Lower leg skin (tissue), 3 donors: ENCODE measurements around the gene MAU2.

Experiments
- POLR2A ChIP-seq, 2 donors: fragments of 450-650 bp; IDR thresholded peaks; one replicate each; pipeline ENCODE4 v1.6.1; 2016 to 2017; ENCODE audit warnings: antibody characterized with exemption in 2 of 2, mild to moderate bottlenecking in 1 of 2, moderate library complexity in 1 of 2
- TF ChIP-seq, protein P1 (sequence below), 3 donors: fragments of 450-650 bp; IDR thresholded peaks; one replicate each; pipeline ENCODE4 v1.5.1; 2016; ENCODE audit warnings: antibody characterized with exemption in 3 of 3, mild to moderate bottlenecking in 3 of 3, moderate library complexity in 2 of 3

DNA sequence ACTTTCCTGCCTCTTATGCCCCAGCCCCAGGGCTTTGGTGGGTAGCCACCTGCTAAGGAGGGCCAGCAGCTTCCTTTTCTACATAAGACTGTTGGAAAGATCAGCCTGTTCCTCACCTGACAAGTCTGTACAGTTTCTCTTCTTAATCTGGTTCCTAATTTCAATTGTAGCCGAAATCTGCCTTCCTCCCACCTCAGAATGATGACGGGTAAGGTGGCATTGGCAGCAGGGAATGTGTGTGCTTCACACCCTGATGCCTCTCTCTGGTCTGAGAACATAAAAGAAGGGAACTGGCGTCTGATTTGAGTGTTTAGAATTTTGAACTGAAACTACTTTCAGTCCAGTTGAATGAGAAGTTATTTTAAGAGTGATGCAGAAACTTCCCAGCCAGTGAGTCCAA, 16.0 kb downstream of the MAU2 start:
- TF ChIP-seq, protein P1, sequence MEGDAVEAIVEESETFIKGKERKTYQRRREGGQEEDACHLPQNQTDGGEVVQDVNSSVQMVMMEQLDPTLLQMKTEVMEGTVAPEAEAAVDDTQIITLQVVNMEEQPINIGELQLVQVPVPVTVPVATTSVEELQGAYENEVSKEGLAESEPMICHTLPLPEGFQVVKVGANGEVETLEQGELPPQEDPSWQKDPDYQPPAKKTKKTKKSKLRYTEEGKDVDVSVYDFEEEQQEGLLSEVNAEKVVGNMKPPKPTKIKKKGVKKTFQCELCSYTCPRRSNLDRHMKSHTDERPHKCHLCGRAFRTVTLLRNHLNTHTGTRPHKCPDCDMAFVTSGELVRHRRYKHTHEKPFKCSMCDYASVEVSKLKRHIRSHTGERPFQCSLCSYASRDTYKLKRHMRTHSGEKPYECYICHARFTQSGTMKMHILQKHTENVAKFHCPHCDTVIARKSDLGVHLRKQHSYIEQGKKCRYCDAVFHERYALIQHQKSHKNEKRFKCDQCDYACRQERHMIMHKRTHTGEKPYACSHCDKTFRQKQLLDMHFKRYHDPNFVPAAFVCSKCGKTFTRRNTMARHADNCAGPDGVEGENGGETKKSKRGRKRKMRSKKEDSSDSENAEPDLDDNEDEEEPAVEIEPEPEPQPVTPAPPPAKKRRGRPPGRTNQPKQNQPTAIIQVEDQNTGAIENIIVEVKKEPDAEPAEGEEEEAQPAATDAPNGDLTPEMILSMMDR (IDR thresholded peaks at IDR 0.05) = no peak
- TF ChIP-seq POLR2A (IDR thresholded peaks at IDR 0.05) = no peak
